Activated CD4-positive, alpha-beta T cell treated with anti-CD3 and anti-CD28 coated beads, Interleukin-2, amount 50 U/mL, for 24 hours (primary cell): Measurements from ENCODE around the gene RAP1GDS1.
"Not testable (repeated sequence)": the region's sequence is repeated elsewhere in the genome, so short reads cannot be mapped to it uniquely, and the experiment has no call there.

ENCODE experiments used
- DNase-seq, 2 donors: peaks; one replicate each; pipeline ENCODE4 v3.0.0-alpha.2; 2020; ENCODE audit warnings: low read depth in 1 of 2, low spot score in 1 of 2

The RAP1GDS1 gene

DNA sequence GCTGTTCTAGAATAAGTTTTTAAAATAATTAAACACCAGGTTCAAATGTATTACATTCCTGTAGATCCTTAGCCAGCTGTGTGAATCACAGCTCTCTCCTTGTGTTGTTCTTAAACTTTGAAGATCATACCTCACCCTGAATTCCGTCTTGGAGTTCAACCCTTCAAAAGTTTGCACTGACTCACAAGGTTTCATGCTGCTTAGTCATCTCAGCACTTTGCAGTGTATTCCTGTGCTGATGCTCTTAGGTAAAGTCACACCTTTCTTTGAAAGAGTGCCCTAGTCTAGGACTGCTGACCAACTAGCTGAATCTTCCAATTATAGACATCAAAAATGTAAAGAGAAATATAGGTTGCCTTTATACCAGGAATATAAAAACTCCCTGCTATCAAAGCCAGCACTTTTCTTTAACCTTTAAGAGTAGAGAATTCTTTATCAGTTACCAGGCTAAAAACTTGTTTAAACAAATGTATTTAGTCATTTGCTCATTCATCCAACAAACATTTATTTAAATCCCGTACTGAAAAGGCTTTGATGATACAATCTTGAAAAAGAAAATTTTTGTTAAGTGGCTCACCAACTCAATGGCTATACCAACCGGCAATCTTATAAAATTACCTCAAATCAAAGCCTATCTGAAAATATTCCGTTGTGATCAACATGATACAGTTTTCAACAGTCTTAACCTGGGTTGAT is 169.7 kb downstream of the RAP1GDS1 start:
- DNase-seq: no peak

DNA sequence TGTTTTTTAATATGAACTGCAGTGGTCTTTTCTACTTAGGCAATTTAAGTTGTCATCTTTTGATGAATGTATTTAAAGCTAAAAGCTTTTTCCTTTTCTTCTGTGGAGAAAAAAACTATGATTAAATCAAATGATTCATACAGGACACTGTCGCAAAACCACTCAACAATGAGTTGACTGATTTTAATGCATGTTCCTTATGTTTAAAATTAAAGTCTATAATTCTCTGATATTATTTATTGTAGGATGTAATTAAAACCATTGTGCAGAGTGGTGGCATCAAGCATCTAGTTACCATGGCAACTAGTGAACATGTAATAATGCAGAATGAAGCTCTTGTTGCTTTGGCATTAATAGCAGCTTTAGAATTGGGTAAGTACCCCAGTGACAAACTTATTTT is 172.5 kb downstream of the RAP1GDS1 start:
- no peak for DNase-seq

DNA sequence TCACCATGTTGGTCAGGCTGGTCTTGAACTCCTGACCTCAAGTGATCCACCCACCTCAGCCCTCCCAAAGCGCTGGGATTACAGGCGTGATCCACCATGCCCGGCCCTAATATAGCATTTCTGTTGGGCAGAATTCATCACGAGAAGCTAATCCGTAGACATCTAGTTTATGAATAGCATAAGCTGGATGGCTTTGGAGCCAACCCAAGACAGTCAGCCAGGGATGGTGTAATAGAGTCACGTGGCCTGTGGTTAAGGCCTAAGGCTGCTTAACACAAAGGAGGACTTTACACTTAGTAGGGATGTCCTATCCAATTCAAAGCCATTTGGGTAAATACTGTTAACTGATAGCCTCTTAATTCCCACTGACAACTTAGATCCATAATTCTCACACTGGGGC is 173.6 kb downstream of the RAP1GDS1 start:
- no peak for DNase-seq

DNA sequence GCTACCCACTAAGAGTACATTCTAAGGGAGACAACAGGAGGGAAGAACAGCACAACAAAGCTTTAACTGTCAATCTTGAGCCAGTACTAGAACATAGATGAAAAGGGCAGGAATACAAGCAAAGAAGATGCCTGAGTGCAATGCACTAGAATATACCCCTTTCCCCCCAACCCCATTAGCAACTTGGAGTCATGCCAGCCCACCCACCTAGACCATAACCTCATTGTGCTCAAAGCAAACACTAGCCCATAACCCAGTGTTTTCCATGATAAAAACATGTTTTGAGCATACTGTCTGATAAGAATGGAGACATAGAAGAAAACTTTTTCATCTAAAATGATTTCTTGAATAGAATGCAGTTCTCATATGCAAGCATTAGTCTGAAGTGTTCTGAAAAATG is 183.2 kb downstream of the RAP1GDS1 start:
- DNase-seq: no peak

DNA sequence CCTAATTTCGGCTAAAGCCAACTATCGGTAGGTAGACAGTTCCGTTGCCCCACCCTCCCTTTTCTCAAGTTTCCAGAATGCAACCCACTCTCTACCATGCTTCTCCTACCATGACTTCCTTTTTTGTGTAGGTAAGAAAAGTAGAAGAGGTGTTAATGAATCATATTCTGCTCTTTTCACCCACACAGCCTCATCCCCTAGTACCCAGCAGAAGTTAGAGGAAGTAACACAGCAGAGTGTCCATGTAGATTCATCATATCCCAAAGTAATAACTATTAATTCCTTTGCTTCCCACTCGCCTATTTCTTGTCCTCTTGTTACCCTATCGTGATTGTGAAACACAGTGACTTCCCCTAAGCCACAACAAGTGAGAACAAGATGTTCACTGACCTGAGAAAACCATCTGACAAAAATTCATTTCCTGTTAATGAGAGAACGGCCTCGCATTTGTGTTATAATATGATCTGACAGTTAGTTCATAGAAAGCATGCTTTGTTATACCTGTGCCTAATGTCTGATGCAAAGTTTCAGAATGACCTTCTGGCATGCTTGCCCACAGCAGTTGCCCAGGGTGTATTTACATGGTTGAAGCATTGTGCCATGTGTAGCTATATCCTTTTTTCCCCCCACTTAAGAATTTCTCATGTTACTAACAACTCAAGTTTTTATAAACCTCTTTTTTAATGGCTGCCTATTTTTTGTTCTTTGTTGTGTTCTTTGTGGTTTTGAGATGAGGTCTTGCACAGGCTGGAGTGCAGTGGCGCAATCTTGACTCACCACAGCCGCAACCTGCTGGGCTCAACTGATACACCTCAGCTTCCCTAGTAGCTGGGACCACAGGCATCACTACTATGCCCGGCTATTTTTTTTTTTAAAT is 185.6 kb downstream of the RAP1GDS1 start:
- DNase-seq: peak in 1 of 2 donors; percentile 40

DNA sequence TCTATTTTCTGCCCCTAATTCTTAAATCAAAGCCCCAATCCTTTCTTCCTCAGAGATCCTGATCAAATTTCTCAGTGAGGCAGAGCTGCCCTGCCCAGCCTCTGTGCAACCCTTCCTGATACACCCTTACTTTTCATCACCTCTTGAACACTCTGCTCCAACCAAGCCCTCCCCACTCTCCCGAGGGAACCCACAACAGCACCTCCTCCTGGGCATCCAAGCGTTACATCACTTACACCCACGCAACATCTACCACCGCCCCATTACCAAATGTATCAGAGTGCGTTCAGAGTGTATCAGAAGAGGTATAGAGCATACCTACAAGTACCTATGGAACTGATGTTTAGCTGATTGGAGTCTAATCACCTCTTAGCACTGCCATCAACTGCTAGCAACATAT is 186.5 kb downstream of the RAP1GDS1 start:
- no peak for DNase-seq

DNA sequence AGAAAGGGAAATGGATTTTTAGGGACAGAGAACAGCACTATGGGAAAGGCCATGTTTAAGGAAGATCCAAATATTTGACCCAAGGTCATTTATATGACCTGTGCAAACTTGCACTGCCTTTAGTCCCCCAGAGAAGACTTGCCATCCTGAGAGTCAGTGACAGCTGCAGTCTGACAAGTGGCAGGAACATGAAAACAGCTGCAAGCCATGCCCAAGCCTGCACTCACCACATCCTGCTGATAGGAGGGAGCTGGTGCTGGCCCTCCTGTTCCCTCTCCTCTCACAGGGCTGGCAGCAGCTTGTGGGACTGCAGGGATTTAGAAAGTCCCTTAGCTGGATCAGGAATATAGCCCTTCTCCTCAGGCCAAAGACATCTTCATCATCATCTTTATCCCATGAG is 187.7 kb downstream of the RAP1GDS1 start:
- DNase-seq: no peak

DNA sequence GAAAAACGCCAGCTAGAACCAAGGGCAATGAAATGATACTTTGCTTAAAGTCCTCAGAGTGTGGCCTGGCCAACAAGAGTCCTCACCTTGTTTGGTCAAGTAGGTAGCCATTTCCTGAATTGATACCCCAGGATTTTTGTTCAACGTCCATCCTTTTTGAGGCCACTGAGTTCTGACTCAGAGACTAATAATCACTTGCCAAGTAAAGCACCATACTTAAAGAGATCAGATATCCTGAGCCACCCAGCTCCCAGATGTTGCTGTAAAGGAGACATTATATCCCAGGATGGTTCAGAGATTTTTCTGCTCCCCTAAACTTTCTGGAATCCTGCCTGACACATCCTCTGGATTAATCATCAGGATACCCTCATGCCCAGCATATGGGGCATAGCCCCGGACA is 190.9 kb downstream of the RAP1GDS1 start:
- no peak for DNase-seq

DNA sequence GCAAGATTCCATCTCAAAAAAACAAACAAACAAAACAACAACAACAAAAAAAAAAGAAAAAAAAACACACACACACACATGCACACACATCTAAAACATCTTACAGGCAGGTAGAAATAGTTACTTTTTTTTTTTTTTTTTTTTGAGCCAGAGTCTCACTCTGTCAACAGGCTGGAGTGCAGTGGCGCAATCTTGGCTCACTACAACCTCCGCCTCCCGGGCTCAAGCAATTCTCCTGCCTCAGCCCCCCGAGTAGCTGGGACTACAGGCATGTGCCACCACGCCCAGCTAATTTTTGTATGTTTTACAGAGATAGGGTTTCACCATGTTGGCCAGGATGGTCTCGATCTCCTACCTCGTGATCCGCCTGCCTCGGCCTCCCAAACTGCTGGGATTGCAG is 196.2 kb downstream of the RAP1GDS1 start:
- DNase-seq: not testable (repeated sequence)

DNA sequence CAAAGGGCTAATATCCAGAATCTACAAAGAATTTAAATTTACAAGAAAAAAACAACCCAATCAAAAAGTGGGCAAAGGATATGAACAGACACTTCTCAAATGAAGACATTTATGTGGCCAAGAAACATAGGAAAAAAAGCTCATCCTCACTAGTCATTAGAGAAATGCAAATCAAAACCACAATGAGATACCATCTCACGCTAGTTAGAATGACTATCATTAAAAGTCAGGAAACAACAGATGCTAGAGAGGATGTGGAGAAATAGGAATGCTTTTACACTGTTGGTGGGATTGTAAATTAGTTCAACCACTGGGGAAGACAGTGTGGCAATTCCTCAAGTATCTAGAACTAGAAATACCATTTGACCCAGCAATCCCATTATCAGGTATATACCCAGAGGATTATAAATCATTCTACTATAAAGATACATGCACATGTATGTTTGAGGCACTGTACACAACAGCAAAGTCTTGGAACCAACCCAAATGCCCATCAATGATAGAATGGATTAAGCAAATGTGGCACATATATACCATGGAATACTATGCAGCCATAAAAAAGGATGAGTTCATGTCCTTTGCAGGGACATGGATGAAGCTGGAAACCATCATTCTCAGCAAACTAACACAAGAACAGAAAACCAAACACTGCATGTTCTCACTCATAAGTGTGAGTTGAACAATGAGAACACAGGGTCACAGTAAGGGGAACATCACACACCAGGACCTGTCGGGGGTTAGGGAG is 200.1 kb downstream of the RAP1GDS1 start:
- not testable (repeated sequence) for DNase-seq

DNA sequence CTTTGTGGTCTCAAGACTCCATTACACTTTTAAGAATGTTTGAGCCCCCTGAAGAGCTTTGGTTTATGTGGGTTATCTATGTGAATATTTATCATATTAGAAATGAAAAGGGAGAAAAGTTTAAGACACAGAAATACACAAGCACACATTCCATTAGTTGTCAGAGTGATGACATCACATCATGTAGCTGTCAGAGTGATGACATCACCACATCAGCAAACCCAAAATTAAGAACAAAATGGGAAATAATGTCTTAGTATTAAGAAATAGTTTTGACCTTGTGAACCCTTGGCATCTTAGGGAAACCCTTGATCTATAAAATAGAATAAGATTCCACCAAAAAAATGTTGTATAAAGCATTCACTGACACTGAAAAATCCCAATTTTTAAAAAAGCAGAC is 201.3 kb downstream of the RAP1GDS1 start:
- no peak for DNase-seq

DNA sequence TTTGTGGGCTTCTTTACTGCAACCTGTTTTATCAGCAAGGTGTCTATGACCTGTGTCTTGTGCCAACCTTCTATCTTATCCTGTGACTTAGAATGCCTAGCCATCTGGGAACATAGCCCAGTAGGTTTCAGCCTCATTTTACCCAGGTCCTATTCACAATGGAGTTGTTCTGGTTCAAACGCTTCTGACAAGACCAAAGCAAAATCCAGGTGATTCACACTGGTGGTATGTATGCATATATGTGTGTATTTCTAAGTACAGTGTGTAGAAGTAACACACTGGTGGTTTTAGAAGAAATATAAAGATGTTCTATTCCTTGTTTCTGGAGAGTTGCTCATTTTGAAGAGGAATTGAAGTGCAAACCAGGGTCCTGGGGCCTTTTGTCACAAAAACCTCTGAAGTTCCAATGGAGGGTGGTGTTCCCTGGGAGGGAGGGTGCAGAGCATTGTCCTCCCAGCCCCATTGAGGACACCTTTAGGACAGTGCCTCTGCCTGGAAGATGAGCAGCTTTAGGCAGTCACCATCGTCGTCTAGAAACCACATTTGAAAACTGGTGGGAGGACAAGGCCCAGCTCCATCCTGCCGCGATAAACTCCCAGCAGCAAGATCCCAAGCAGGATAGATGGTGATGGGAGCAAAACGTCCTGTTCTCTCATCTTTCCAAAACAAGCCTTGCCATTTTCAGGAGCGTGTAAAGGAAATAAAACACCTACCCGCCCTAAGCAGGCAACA is 205.8 kb downstream of the RAP1GDS1 start:
- no peak for DNase-seq

DNA sequence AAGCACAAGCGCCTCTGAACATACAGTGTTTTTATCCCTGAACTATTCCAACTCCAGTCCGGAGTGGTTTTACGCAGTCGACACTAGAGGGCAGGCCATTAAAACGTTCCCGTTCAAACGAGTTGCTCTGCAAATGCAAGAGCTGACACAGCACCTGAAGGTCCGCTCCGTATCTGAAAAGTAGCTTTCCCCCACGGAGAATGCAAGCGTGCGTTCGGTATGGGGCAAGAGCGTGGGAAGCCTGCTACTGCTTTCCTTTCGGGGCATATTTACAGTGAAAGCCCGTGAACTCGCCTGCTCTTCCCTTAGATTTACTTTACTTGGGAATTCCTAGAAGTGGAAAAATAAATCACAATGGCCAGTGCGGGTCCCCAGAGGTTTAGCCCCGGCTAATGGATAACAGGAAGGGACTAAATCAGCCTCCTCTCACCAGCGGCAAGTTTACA is 206.5 kb downstream of the RAP1GDS1 start:
- DNase-seq: peak; percentile 44 to 77

DNA sequence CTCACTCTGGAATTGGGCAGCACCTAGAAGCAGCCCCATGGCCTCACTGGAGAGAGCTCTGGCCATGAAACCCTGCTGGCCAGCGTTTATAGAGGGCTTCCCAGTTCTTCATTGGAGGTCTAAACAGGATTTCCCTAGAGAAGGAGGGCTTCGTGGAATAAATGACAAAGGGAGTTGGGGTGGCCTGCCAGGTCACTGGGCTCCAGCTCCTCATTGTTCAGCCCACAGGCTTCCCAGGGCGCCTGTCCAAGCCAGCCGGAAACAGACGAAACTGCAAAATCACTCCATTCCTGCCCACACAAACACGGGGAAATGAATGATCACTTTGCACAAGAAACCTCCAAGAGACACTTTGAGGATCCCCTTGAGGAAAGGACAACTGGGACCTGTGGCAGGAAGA is 207.5 kb downstream of the RAP1GDS1 start:
- no peak for DNase-seq

DNA sequence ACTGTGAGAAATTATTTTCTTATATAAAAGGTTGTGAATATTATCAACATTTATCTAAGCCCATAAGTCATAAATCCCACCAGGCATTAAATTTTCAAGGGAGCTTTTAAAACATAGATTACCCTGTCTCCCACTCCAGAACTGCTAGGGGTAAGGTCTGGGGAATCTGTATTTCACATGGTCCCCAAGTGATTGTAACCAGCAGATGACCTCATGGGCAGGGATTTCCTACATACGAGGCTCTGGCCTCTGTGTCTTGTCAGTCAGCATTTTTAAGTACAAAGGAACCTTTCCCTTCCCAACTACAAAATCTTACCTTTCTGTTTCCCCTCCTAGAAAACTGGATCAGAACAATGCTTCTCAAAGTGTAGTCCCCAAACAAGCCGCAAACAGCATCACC is 208.6 kb downstream of the RAP1GDS1 start:
- DNase-seq: no peak

DNA sequence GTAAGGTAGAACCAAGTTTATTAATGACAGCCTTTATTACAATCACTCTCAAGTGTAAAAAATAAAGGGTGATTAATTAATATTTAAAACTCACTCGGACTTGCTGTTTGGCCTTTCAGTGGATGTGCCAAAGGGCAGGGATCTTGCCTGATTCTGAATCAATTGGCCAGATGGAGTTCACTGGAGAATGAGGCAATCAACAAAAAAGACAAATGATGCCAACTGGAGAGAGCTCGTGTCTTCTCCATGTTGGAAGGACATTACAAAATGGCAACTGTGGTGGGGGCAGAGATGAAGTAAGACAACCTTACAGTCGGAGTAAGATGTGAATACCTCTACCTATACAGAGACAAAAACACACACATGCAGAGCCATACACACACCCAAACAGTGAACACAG is 209.2 kb downstream of the RAP1GDS1 start:
- DNase-seq: no peak

DNA sequence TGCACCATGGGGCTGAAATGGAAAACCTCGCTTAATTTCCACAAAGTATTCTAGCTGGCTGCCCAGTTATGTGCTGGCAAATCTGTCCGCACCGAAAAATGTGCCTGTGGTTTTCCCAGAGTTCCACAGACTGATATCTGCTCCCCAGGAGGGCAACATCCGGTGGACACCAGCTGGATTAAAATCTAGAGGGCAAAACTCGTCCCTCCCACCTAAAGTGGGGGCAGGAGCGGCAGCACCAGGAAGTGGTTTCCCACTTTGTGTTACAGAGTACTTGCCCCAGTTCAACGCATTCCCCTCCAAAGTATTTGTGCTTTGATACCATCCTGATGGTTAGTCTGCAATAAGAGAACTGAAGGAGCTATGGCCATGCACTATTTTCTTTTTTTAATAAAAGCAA is 209.6 kb downstream of the RAP1GDS1 start:
- no peak for DNase-seq

DNA sequence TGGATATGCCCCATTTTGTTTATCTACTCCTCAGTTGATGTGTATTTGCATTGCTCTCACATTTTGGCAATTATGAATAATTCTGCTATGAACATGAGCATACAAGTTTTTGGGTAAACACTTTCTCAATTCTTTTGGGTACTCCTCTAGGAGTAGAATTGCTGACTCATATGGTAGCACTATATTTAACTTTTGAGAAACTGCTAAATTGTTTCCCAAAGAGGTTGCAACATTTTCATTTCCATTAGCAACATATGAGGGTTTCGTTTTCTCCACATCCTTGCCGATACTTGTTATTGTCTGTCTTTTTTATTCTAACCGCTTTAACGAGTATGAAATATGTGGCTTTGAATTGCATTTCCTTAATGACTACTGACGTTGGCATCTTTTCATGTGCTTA is 211.9 kb downstream of the RAP1GDS1 start:
- DNase-seq: no peak

DNA sequence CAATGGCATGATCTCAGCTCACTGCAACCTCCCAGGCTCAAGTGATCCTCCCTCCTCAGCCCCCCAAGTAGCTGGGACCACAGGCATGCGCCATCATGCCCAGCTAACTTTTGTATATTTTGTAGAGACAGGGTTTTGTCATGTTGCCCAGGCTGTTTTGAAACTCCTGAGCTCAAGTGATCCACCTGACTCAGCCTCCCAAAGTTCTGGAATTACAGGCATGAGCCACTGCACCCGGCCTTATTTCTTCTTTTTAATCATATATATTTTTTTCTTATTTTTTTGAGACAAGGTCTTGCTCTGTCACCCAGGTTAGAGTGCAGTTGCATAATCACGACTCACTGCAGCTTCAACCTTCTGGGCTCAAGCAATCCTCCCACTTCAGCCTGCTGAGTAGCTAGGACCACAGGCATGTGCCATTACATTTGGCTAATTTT is 213.2 kb downstream of the RAP1GDS1 start:
- DNase-seq: no peak

DNA sequence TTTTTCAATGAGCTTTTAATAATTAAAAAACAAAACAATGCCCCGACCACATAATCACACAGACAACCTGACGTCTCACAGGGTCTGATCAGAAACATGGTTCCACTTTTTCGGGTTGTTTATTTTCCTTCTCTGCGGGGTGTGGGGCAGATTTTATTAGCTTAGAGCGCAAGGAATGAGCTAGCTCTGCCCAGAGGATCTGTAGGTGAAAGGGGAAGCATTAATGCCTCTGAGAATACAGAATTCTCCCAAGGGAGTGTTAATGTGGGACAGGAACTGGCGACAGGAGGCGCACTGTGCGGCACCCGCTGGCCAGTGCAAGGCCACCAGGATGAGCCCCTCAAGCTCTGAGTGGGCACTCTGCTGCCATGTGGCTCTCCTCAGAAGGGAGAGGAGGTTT is 215.7 kb downstream of the RAP1GDS1 start:
- no peak for DNase-seq

DNA sequence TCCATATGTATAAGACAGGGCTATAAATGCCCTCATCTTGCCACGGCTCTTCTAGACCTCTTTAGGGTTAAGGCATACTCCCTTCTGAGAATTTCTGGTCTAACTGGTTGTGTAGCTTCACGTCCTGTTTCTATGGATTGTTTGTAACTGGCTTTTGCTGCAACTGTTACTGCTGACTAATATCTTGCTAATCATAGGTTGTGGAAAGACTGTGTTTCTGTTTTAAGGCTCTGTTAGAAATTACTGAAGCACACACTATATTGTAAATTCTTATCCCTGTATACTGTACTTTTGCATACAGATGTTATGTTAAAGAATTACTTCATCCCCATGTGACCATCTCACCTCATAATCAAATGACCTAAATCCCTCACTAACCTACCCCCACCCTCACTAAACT is 218.4 kb downstream of the RAP1GDS1 start:
- DNase-seq: not testable (repeated sequence)
